HG02610 (cell line): ENCODE data around the gene SERPINH1.

Experiments used
- ATAC-seq: cut with Tn5 transposase; IDR thresholded peaks from one replicate; pipeline ENCODE4 v1.9.1; 2021; ENCODE audit warnings: mild to moderate bottlenecking, moderate library complexity; ENCODE audit not compliant: unreplicated experiment

Gene SERPINH1

DNA sequence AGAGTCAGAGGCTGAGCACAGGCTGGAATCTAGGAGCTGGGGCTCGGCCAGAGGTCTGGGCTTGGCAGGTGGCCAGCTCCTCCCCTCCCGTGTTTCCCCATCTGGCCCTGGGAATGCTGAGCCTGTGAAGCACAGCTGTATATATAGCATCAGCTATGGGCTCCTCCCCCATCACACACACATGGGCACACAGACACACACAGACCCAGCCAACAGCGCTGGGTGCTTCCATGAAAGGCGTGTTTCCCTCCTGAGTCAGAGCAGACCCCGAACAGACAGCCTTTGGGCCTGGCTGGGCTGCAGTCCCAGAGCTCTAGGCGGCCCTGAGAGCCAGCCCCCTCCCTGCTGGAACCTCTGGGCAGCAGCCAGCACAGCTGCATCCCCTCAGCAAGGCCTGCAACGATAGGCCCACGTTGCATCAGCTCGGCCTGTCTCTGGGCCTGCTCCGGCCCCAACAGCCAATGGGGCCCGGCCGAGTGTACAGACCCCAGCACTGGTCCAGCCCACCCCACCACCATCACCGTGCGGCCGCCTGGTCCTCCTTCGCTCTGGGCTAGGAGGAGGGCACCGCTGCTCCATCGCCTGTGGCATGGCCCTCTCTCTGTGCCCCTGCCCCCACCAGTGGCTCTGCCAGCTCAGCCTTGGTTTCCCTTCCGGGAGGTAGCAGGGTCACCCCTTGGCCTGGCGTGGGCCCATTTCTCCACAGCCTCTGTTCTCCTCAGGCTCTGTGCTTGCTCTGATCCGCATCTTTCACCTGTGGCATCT lies 7.6 kb upstream of the SERPINH1 start:
- ATAC-seq: no peak

DNA sequence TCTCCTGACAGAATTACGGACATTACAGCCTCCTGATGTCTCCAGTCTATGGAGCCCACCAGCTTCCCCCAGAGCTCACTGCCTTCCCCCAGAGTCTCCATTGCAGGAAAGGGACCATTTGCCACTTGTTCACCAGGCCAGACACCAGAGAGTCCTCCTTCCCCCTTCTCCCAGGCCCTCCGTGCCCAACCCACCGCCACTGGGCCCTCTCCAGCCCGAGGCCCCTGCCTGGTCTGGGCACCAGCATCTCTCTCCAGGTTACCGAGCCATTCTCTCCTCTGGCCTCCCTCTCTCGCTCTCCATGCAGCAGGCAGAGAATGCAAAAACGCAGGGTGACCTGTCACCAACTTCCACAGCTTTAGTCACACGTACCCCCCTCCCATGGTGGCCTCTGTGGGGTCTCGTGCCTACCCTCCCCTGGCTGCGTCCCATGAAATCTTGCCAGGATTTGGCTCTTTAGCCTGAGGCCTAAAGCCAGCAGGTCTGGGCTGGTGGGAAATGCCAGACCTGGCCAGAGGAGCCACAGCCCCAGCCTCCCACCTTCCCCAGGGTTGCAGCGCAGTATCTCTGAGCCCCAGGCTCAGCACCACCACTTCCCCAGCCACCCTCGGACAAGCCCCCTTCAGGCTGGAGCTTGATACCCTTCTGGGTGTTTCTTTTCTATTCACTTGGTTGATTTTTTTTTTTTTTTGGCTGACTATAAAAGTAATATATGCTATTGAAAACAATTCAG lies 6.8 kb upstream of the SERPINH1 start:
- no peak for ATAC-seq

DNA sequence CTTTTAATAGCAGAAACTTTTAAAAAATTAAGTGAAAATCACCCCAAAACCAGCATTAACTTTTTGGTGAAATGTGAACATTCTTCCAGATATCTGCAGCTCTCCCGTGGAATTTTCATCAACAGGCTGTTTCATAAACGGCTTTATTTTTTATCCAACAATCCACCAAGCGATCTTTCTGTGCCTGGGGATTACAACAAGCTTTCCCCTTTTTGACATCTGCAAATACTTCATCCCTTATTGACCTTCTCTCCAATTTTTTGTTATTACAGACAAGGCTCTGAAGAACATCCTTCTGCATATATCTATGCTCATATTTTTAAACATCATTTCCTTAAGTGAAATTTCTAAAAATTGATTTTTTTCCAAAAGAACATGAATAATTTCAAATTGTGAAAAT lies 5.8 kb upstream of the SERPINH1 start:
- ATAC-seq: no peak

DNA sequence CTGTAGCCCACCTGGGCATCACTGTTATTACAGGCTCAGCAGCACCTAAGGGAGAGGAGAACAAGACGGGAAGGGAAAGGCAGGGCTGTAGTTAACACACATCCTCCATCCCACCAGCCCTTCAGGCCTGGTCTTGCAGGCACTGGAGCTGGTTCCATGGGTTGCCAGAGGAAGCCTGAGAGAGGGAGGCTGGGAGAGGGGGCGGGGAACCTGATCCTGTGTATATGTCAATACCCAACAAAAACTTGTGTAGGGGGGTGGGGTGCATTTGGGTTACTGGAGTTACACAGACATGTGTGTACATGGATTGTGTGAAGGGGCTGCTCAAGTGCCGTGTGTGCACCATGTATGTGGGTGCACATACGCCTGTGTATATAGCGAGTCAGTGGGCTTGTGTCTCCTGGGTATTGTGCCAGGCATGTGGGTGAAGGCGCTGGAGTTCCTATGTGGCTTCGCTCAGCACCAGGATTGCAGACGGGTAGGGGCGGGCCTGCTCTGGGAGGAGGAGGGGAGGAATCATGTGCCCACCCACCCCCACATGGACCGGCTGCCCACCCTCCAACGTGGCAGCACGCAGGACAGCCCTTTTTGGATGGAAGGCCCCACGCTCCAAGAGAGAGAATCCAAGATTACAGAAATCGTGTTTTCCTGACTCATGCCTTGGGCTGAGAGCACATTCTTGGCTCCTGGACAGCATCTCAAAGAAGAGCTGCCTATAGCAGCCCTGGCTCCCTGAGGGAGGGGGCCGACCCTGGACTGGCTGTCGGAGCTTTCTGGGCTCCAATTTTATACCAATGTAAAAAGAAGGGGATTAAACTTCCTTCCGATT lies 4.2 kb upstream of the SERPINH1 start:
- no peak for ATAC-seq

DNA sequence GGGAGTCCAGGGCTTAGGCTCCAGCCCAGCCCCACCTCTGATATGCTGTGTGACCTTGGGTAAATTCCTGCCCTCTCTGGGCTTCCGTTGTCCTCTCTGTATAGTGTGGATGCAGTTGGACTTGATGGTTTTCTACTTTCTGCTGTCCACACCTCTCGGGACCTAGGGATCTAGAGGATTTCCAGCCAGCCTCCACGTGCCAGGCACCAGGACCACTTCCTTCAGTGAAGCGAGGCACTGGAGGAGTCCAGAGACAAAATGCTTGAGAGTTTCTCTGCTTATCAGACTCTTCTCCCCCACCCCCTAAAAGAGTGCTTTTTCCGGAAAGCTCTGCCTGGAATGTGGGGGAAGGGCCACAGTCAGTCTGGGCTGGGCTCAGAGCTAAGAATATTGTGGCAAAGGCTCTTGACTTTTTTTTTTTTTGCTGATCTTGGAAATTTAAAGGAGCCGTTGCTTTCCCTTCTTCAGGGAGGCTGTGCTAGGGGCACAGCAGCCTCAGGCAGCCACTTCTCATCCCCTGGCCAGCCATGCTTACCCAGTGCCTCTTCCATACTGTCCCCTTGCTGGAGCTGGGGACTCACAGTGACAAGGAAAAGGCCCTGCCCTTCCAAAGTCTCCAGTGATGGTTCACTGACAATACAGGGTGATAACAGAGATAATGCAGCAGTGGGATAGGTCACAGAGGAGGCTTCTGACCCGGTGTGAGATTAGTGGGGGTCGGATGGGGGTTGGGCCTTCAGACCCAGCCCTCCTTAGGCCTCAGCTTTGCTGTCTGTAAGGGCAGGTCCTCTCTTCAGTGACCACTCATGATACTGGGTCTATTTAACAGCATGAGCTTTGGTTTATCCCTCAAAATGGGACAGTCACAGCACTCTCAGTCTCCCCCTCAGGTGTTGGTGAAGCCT lies 2.9 kb upstream of the SERPINH1 start:
- ATAC-seq: no peak

DNA sequence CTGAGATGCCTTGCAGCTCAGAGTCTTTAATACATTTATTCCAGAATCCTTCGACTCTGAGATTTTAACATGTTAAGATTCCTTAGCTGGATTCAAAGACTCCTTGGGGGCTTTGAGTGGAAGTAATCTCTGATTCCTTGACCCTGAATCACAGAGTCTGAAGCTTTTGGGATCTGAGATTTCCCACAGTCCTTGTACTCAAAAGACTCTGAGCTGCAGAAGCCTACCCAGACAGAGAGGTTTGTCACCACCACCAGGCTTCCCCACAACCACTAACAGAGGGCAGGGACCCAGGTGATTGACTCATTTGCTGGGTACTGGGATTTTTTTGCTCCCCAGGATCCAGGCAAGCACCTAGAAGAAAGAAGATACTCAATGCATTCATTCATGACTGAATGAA lies 1.4 kb upstream of the SERPINH1 start:
- ATAC-seq: no peak

DNA sequence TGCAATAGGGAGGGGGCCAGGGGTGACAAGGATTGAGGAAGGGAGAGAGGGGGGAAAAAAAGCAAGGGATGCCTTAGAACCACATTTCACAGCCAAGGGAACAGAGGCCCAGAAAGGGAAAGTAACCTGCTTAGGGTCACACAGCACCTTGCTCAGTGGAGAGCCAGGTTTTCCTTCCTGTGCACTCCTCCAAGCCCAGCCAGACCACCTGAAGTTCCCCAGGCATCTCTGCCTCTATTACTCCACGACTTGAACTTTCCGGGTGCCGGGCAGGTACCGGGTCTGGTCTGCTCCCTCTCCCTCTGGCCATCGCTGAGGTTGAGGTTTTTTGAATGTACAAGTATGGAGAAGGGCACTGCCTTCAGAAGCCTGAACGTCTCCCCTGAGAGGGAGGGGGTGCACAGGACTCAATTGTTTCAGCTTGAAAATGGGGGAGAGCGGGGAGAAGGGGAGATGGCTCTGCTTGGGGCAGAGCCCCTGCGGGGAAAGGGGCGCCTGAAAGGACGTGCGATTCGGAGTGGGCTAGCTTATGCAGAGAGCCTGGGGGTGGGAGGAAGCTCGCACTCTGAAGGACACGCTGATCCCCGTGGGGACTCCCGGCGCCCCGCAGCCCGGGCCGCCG lies 516 bp upstream of the SERPINH1 start:
- ATAC-seq: no peak

DNA sequence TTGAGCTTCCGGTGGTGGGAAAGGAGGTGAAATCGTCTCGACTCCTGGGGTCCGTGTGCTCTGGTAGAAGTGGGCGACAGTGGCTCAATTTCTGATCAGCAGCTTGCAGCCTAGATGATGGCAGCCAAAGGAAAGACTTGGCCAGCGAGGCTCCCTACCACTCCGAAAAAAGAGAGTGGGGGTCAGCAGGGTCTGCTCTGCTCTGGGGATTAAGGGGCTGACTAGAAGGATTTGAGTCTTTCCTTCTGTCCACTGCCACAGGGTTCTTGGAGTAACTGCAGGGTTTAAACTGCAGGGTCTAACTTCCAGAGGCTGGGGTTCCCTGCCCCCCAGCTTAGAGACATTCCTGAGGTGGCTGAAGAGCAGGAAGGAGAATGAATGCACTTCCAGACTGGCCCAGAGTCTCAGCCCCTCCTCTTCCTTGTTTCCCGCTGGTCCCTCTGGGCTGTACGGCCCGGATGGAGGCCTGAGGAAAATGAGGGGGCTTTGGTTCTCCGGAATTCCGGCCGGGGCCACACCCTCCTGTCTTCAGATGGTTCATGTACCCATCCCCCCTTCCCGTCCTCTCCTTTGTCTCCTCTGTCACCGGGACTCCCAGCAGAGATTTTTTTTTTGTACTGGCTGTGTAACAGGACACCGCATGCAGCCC lies 907 bp downstream of the SERPINH1 start:
- no peak for ATAC-seq

DNA sequence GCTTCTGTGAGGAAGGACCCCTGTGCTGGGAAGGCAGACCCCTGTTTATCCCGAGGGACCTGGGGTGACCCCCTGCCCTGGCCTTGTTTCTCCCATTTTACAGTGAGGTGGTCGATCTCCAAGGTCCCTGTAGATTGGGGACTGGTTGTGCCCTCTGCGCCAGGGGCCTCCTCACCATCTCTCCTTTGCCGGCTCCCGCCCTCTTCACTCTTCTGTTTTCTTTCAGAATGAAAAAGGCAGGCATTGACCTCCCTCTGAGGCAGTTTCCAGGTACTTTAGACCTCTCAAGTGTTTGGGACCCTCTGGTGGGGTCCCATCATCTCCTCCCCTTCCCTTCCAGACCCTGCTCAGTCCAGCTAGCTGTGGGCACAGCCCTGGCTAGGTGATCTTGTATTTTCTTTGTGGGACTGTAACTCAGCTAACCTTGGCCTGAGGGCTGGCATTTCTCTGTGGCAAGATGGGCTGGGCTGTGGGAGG lies 1.5 kb downstream of the SERPINH1 start:
- no peak for ATAC-seq

DNA sequence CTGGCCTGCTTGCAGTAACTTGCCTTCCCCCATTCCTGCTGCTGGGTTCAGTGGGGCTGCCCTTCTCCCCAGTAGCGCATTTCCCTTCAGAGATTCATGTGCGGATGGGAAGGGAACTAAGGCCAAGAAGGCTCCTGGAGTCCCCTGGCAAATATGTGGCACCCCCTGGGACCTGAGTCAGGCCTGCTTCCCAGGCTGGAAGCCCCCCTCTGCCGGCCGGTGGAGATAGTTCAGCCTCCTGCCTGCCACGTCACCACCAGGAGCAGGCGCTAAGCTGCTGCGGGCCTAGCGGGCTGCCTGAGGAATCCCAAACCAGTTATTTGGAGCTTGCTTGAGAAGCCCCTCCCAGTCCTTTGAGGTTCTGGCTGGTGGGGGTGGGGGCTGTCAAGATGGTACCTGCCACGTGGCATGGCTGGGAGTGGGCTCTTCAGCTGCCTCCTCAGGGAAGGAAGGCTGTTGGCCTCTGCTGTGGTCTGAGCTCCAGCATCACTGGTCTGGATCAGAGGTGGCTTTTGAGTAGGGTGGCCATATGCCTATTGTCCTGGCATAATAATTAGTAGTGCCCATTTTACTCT lies 2.0 kb downstream of the SERPINH1 start:
- ATAC-seq: no peak

DNA sequence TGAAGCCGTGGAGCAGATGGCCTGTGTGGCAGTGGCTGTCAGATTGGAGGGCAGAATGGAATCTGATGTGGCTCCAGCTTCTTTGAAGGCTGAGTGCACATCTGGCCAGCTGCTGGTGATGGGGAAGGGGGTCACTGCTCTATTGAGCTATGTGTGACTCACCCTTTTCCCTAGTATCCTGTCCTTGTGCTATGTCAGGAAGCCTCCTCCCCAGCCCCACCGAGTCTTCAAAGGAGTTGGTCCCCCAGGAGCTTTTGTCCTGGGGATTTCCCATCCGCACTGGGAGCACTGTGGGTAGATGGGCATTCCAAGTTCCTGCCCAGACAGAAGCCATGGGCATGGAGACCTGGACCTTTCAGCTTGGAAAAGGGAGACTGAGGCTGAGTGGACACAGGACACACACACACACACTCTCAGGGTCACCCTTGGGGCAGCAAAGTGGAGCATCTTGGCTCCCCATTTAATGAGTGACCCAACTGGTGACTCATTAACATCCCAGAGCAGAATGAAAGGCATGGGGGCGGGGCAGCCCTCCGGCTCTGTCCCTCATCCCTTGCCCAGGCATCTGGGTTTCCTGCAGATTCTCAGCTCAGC lies 3.3 kb downstream of the SERPINH1 start:
- ATAC-seq: no peak

DNA sequence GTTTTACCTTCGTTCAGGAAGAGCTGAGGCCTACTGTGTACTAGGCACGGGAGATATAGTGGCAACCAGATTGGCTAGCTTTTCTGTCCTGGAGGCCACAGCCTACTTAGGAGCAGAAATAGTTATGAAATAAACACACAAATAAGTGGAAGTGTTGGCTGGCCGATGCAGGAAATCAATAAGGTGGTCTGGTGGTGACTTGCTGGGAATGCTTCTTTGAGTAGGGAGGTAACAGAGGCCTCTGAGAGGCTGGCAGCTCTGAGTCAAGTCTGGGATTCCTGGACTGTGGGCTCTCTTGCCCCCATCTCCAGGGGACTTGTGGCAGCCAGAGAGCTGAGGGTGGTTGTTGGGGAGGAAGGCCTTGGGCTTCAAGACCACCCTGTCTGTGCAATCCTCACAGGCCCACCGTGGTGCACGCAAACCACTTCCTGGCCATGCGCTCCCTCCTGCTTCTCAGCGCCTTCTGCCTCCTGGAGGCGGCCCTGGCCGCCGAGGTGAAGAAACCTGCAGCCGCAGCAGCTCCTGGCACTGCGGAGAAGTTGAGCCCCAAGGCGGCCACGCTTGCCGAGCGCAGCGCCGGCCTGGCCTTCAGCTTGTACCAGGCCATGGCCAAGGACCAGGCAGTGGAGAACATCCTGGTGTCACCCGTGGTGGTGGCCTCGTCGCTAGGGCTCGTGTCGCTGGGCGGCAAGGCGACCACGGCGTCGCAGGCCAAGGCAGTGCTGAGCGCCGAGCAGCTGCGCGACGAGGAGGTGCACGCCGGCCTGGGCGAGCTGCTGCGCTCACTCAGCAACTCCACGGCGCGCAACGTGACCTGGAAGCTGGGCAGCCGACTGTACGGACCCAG lies 4.1 kb downstream of the SERPINH1 start:
- no peak for ATAC-seq

DNA sequence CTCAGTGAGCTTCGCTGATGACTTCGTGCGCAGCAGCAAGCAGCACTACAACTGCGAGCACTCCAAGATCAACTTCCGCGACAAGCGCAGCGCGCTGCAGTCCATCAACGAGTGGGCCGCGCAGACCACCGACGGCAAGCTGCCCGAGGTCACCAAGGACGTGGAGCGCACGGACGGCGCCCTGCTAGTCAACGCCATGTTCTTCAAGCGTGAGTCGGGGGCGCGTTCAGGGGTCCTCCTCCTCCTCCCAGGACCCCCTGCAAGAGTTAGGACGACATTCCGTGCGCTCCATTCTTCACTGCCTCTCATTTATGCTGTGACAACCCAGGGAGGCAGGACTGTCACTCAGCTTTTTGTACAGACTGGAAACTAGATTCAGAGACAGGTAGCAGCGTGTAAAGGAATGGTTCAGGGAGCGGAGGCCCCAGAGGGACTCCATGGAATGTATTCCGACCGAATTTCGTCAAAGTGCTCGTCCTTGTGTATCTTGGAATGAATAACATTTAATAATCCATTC lies 4.8 kb downstream of the SERPINH1 start:
- ATAC-seq: no peak

DNA sequence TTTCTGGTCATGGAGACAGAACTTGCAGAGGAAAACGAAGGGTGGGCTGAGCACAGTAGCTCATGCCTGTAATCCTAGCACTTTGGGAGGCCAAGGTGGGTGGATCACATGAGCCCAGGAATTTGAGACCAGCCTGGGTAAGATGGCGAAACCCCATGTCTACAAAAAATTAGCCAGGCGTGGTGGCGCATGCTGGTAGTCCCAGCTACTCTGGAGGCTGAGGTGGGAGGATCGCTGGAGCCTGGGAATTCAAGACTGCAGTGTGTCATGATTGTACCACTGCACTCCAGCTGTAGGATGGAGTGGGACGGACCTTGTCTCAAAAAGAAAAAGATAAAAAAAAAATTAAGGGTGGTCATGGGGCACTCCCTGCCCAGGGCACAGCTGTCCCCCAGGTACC lies 5.9 kb downstream of the SERPINH1 start:
- ATAC-seq: no peak

DNA sequence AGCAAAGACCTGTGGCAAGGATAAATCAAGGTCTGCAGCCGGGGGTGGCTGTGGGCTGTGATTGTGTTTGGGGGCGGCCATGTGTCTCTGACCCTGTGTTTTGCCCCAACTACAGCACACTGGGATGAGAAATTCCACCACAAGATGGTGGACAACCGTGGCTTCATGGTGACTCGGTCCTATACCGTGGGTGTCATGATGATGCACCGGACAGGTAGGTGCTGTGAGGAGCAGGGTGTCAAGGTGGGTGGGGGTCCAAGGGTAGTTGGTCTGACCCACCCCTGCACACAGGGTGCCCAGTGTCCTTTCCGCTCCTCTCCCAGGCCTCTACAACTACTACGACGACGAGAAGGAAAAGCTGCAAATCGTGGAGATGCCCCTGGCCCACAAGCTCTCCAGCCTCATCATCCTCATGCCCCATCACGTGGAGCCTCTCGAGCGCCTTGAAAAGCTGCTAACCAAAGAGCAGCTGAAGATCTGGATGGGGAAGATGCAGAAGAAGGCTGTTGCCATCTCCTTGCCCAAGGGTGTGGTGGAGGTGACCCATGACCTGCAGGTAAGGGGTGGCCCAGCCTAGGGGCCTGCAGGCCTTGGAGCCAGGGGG lies 6.7 kb downstream of the SERPINH1 start:
- no peak for ATAC-seq

DNA sequence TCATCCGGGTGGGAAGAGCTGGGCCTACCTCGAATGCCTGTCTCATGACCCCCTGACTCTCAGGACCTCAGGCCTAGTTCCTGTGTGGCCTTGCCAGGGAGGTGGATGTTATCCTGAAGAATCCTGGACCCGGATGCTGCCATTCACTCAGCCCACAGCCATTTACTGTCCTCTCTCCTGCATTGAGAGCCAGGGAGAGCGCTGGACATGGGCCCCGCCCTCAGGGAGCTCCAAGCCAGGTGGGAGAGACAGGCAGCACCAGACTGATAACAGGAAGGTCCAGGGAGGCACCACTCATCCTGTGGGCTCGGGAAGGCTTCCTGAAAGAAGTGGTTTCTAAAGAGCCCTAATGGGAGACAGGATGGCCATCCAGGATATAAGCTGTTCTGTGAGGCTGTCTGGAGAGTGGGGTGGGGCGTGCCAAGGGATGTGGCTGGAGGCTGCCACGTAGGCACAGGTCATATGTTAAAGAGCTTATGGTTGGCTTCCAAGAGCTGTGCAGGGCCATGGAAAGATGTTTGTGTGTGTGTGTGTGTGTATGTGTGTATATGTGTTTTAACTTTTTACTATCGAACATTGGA lies 8.6 kb downstream of the SERPINH1 start:
- no peak for ATAC-seq

DNA sequence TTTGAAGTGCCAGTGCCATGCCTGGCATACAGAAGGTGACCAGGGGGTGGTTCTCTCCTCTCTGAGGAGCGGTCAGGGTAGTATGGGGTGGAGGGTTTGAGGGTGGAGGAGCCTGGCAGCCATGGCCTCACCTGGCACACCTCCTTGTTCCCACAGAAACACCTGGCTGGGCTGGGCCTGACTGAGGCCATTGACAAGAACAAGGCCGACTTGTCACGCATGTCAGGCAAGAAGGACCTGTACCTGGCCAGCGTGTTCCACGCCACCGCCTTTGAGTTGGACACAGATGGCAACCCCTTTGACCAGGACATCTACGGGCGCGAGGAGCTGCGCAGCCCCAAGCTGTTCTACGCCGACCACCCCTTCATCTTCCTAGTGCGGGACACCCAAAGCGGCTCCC lies 9.6 kb downstream of the SERPINH1 start:
- no peak for ATAC-seq
